ENCODE measurements around the gene ADK. TPM values are rescaled to one million over a fixed set of nuclear protein-coding genes. Genes with fewer than 3 reads are reported as not detected.

Gene ADK
- total RNA-seq, 1 donor from 2014 or later, result 53.0 TPM

DNA sequence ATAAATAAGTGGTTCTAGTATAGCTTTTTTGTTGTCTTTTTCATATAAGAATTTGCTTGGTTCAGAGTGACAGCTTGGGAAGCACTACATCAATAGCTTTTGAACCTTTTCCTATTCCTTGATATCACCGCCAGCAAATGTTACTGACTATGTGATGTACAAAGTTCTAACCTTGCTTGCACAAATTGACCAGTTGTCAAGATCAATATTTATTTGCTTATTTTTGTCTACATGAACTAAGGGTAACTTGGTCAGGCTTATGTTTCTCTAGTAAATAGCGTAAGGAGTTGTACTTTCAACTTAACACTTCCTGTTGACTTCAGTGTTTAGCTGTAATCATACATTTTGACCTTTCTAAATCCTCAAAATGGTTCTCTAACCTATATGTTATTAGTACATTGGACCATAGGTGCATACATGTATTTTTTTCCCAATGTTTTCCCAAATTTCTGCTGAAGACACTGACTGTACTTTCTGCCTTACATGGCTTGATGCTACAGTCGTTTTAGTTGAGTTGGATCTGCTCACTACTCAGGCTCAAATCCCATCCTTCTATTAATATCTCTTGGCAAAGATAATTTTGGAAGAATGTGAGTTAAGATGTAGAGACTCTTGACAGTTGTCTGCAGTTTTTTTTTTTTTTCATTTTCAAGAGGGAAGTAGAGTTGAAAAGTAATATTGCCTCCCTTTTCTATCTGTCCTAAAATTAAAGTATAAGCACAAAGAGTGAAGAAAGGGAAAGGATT lies 436.3 kb downstream of the ADK start:
- TF ChIP-seq, protein P1, sequence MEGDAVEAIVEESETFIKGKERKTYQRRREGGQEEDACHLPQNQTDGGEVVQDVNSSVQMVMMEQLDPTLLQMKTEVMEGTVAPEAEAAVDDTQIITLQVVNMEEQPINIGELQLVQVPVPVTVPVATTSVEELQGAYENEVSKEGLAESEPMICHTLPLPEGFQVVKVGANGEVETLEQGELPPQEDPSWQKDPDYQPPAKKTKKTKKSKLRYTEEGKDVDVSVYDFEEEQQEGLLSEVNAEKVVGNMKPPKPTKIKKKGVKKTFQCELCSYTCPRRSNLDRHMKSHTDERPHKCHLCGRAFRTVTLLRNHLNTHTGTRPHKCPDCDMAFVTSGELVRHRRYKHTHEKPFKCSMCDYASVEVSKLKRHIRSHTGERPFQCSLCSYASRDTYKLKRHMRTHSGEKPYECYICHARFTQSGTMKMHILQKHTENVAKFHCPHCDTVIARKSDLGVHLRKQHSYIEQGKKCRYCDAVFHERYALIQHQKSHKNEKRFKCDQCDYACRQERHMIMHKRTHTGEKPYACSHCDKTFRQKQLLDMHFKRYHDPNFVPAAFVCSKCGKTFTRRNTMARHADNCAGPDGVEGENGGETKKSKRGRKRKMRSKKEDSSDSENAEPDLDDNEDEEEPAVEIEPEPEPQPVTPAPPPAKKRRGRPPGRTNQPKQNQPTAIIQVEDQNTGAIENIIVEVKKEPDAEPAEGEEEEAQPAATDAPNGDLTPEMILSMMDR (IDR thresholded peaks at IDR 0.05), result no peak
- Histone ChIP-seq H3K4me1 (peaks cover 30% of the 10 kb centered on the region), H3K36me3 (no peaks in the 10 kb centered on the region), H3K27ac (no peak overlapping the region), H3K9me3 (no peaks in the 10 kb centered on the region), H3K4me3 (no peak overlapping the region), H3K27me3 (no peaks in the 10 kb centered on the region)
- no peak for DNase-seq
- ATAC-seq, result no peak
- intact Hi-C loops (cut with DNase I), result no loop called here

DNA sequence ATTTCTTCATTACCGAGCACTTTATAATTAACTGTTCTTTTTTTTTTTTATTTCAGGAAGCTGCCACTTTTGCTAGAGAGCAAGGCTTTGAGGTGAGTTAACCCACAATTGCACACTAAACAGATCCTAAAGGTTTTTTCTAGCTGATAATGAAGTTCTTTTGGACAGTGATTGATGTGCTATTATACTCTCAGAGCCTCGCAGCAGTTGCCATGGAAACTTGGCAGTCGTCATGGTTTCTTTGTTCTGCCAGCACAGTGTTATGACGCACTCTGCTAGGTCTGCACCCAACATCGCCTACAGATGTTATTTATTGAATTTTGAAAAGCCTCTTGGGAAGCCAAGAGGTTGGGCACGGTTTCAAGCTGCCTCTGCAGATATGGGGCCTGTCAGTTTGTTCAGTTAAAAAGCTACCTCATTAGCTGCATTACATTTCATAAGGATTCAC lies 438.2 kb downstream of the ADK start:
- peak; percentile 88 for ATAC-seq
- Histone ChIP-seq H3K4me1 (peaks cover 30% of the 10 kb centered on the region), H3K27me3 (no peaks in the 10 kb centered on the region), H3K4me3 (no peak overlapping the region), H3K36me3 (no peaks in the 10 kb centered on the region), H3K9me3 (no peaks in the 10 kb centered on the region), H3K27ac (peak overlapping the region; percentile 51)
- peak; percentile 72 for DNase-seq
- intact Hi-C loops (cut with DNase I), result no loop called here
- TF ChIP-seq, protein P1 (IDR thresholded peaks at IDR 0.05), result no peak

DNA sequence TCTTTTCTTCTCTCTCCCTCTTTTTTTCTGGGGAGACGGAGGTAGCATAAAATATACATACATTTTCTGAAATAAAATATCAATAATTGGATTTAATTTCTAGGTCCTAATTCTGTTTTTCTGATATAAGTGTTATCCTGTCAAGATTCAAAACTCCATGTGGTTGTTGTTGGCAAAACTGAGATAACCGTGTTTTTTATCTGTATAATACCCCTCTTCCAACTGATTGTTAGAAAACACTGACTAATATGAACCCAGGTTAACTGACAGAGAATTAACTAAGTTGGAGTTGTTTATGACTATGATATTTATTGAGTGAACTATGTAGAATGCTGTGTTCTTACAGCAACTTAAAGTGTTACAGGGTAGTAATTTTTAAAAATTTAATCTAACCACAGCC lies 438.8 kb downstream of the ADK start:
- no peaks in the 10 kb centered on the region for H3K36me3 ChIP-seq
- DNase-seq (no peak), ATAC-seq (no peak)
- no peaks in the 10 kb centered on the region for H3K9me3 ChIP-seq
- no peaks in the 10 kb centered on the region for H3K27me3 ChIP-seq
- no peak overlapping the region for H3K4me3 ChIP-seq
- no peak overlapping the region for H3K27ac ChIP-seq
- TF ChIP-seq, protein P1 (IDR thresholded peaks at IDR 0.05), result no peak
- peaks cover 30% of the 10 kb centered on the region for H3K4me1 ChIP-seq
- intact Hi-C loops (cut with DNase I), result no loop called here

DNA sequence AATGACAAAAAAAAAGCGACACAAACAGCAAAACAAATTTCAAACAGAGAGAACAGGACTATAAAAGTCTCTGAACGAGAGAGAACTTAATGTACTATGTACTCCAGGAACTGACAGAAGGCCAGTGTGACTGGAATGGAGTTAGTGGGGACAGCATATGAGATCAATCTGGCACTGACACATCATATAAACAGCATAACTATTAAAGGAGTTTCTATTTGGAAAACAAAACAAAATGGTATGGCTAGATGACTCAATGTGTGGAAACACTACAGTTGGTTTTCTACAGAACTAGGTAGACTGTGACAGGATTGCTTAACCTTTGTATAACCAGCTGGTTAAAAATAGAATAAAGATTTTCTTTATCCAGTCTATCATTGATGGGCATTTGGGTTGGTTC lies 442.4 kb downstream of the ADK start:
- Histone ChIP-seq H3K9me3 (no peaks in the 10 kb centered on the region), H3K27me3 (no peaks in the 10 kb centered on the region), H3K27ac (no peak overlapping the region), H3K4me3 (no peak overlapping the region), H3K36me3 (no peaks in the 10 kb centered on the region), H3K4me1 (peaks cover 6% of the 10 kb centered on the region)
- intact Hi-C loops (cut with DNase I), result no loop called here
- DNase-seq (no peak), ATAC-seq (peak; percentile 47)
- TF ChIP-seq, protein P1 (IDR thresholded peaks at IDR 0.05), result no peak

DNA sequence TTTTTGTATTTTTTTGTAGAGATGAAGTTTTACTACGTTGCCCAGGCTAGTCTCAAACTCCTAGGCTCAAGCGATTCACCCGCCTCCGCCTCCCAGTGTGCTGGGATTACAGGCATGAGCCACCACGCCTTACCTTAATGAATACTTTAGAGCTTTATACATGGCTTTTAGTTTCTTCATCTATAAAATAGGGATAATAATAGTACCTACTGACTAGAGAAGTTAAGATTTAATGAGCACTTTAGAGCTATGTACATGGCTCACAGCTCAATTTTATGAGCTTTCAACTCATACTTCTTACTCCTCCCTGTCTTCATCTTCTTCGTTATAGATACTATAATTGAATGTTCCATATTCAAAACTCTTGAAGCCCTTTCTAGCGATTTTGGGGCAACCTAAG lies 445.7 kb downstream of the ADK start:
- no peaks in the 10 kb centered on the region for H3K9me3 ChIP-seq
- no peak for DNase-seq
- intact Hi-C loops (cut with DNase I), result no loop called here
- H3K36me3 ChIP-seq, result no peaks in the 10 kb centered on the region
- H3K27me3 ChIP-seq, result no peaks in the 10 kb centered on the region
- no peaks in the 10 kb centered on the region for H3K4me1 ChIP-seq
- TF ChIP-seq, protein P1 (IDR thresholded peaks at IDR 0.05), result no peak
- no peak for ATAC-seq
- no peak overlapping the region for H3K27ac ChIP-seq
- no peak overlapping the region for H3K4me3 ChIP-seq

Data from upper lobe of right lung (tissue), 1 donor.